Esophagus squamous epithelium (tissue), 5 donors: ENCODE results near the gene SHCBP1L. TPM values are rescaled to one million over a fixed set of nuclear protein-coding genes. Genes with fewer than 3 reads are reported as not detected.

Experiments used
- DNase-seq: peaks from one replicate; lab custom pipeline; 2025; lab: John Stamatoyannopoulos, UW
- H3K27ac ChIP-seq, 4 donors: fragments of 200-600 bp; sonication (generic); one replicate each; pipeline ENCODE4 v1.5.1; 2016 to 2019; ENCODE audit warnings: mild to moderate bottlenecking in 1 of 4
- H3K27me3 ChIP-seq, 4 donors: fragments of 200-600 bp; sonication (generic); 1 replicate in 3 of 4; 2 replicates in 1 of 4; pipeline versions ENCODE4 v1.5.1 to v1.6.0; 2017 to 2021; ENCODE audit warnings: antibody characterized with exemption in 1 of 4
- H3K36me3 ChIP-seq, 3 donors: fragments of 200-600 bp; sonication (generic); one replicate each; pipeline ENCODE4 v1.5.1; 2016 to 2019
- H3K4me1 ChIP-seq, 3 donors: fragments of 200-600 bp; sonication (generic); one replicate each; pipeline ENCODE4 v1.5.1; 2017 to 2019
- H3K4me3 ChIP-seq, 4 donors: fragments of 200-600 bp; sonication (generic); 1 replicate in 3 of 4; 2 replicates in 1 of 4; pipeline ENCODE4 v1.5.1; 2016 to 2019; ENCODE audit warnings: mild to moderate bottlenecking in 2 of 4, moderate library complexity in 1 of 4
- H3K9me3 ChIP-seq, 3 donors: fragments of 200-600 bp; sonication (generic); one replicate each; pipeline ENCODE4 v1.5.1; 2016 to 2019
- CTCF ChIP-seq, 6 experiments: fragments of 450-650 bp in 4 of 6; fragments of 200-600 bp in 2 of 6; sonication (generic) in 2 of 6; IDR thresholded peaks; one replicate each; pipeline ENCODE4 v1.5.1; 2016 to 2019; ENCODE audit warnings: antibody characterized with exemption in 6 of 6, mild to moderate bottlenecking in 4 of 6, moderate library complexity in 4 of 6
- POLR2A ChIP-seq, 4 donors: fragments of 450-650 bp; IDR thresholded peaks; one replicate each; pipeline ENCODE4 v1.6.1; 2017; ENCODE audit warnings: antibody characterized with exemption in 4 of 4, mild to moderate bottlenecking in 4 of 4, moderate library complexity in 3 of 4
- WGBS, 2 donors: methylation state at CpG; one replicate each; pipeline ENCODE4 v1.1.5; 2018; 5-methylcytosine and 5-hydroxymethylcytosine counted together
- intact Hi-C: fragments of 100-400 bp; cut with DNase I; formaldehyde crosslinking; loops from one replicate; pipeline ENCODE4 v1.15.0; 2022
- total RNA-seq, 4 donors: library from RNA; depleted of rRNA; stranded (reverse); fragments of >200 nt; gene quantifications; one replicate each; pipeline ENCODE4 v1.1.0, GENCODE V29; 2016
- donor health status: DM: yes; HTN: yes; CAD: no.

Gene SHCBP1L
- total RNA-seq, 4 donors from 2014 or later = 0.40 TPM; not detected in 3

GRCh38 chr1:182930985-182931384, 22.0 kb downstream of the SHCBP1L start:
- Histone ChIP-seq H3K36me3 (no peaks in the 10 kb centered on the region), H3K27ac (no peak overlapping the region), H3K4me1 (no peaks in the 10 kb centered on the region), H3K27me3 (no peaks in the 10 kb centered on the region), H3K9me3 (no peaks in the 10 kb centered on the region), H3K4me3 (no peak overlapping the region)
- intact Hi-C loops = no loop called here
- no peak for TF ChIP-seq POLR2A (IDR thresholded peaks at IDR 0.05)
- no peak for TF ChIP-seq CTCF (IDR thresholded peaks at IDR 0.05)
- DNase-seq = no peak
- 71 to 83% methylated on average over 1 of the region's 1 CpG for WGBS, 2 donors

- WGBS, 2 donors = 68 to 88% methylated on average over 1 of the region's 1 CpG
- no peak for TF ChIP-seq POLR2A (IDR thresholded peaks at IDR 0.05)
- TF ChIP-seq CTCF (IDR thresholded peaks at IDR 0.05) = no peak
- H3K36me3 ChIP-seq = no peaks in the 10 kb centered on the region
- DNase-seq = no peak
- no peak overlapping the region for H3K4me3 ChIP-seq
- no peak overlapping the region for H3K27ac ChIP-seq
- no peaks in the 10 kb centered on the region for H3K9me3 ChIP-seq
- intact Hi-C loops = no loop called here
- no peaks in the 10 kb centered on the region for H3K4me1 ChIP-seq
- H3K27me3 ChIP-seq = no peaks in the 10 kb centered on the region
Observed at GRCh38 chr1:182927693-182928433, 25.1 kb downstream of the SHCBP1L start.

GRCh38 chr1:182925661-182926060, 27.3 kb downstream of the SHCBP1L start:
- Histone ChIP-seq H3K4me3 (no peak overlapping the region), H3K27ac (no peak overlapping the region), H3K27me3 (no peaks in the 10 kb centered on the region), H3K9me3 (no peaks in the 10 kb centered on the region), H3K4me1 (no peaks in the 10 kb centered on the region), H3K36me3 (no peaks in the 10 kb centered on the region)
- intact Hi-C loops = no loop called here
- 72 to 75% methylated on average over 1 of the region's 1 CpG for WGBS, 2 donors
- no peak for DNase-seq
- TF ChIP-seq CTCF (IDR thresholded peaks at IDR 0.05) = no peak
- no peak for TF ChIP-seq POLR2A (IDR thresholded peaks at IDR 0.05)

GRCh38 chr1:182917378-182917777, 35.6 kb downstream of the SHCBP1L start:
- Histone ChIP-seq H3K36me3 (no peaks in the 10 kb centered on the region), H3K4me1 (no peaks in the 10 kb centered on the region), H3K27me3 (no peaks in the 10 kb centered on the region), H3K9me3 (peaks cover 0 to 12% (median 4%) of the 10 kb centered on the region in 3 donors), H3K27ac (no peak overlapping the region), H3K4me3 (no peak overlapping the region)
- DNase-seq = no peak
- TF ChIP-seq POLR2A (IDR thresholded peaks at IDR 0.05) (no peak), CTCF (IDR thresholded peaks at IDR 0.05) (no peak)
- WGBS, 2 donors = 61 to 68% methylated on average over 3 of the region's 3 CpGs
- intact Hi-C loops = no loop called here

GRCh38 chr1:182913401-182913800, 39.6 kb downstream of the SHCBP1L start:
- 87 to 100% methylated on average over 3 of the region's 3 CpGs for WGBS, 2 donors
- Histone ChIP-seq H3K9me3 (peaks cover 0 to 12% (median 4%) of the 10 kb centered on the region in 3 donors), H3K36me3 (no peaks in the 10 kb centered on the region), H3K27me3 (no peaks in the 10 kb centered on the region), H3K27ac (no peak overlapping the region), H3K4me3 (no peak overlapping the region), H3K4me1 (no peaks in the 10 kb centered on the region)
- intact Hi-C loops = no loop called here
- no peak for DNase-seq
- TF ChIP-seq CTCF (IDR thresholded peaks at IDR 0.05) (no peak), POLR2A (IDR thresholded peaks at IDR 0.05) (no peak)
